ENCODE data around the gene C1GALT1.

GRCh38 chr7:7237201-7237977 lies 55.0 kb downstream of the C1GALT1 start:
- TF ChIP-seq, protein P1, sequence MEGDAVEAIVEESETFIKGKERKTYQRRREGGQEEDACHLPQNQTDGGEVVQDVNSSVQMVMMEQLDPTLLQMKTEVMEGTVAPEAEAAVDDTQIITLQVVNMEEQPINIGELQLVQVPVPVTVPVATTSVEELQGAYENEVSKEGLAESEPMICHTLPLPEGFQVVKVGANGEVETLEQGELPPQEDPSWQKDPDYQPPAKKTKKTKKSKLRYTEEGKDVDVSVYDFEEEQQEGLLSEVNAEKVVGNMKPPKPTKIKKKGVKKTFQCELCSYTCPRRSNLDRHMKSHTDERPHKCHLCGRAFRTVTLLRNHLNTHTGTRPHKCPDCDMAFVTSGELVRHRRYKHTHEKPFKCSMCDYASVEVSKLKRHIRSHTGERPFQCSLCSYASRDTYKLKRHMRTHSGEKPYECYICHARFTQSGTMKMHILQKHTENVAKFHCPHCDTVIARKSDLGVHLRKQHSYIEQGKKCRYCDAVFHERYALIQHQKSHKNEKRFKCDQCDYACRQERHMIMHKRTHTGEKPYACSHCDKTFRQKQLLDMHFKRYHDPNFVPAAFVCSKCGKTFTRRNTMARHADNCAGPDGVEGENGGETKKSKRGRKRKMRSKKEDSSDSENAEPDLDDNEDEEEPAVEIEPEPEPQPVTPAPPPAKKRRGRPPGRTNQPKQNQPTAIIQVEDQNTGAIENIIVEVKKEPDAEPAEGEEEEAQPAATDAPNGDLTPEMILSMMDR (IDR thresholded peaks at IDR 0.05; ENCODE audit: extremely low read depth in 1 of 2, insufficient read depth in 1 of 2, low read depth in 1 of 2, low read length in 2 of 2): no peak
- TF ChIP-seq POLR2A (IDR thresholded peaks at IDR 0.05; ENCODE audit: low read depth, low read length): no peak
- TF ChIP-seq GATA2 (IDR thresholded peaks at IDR 0.05; ENCODE audit: insufficient read depth, insufficient read length, low read depth, low read length): no peak
- no peak for TF ChIP-seq POLR2AphosphoS5 (IDR thresholded peaks at IDR 0.05; ENCODE audit: insufficient read depth, low read depth, low read length)
- TF ChIP-seq EZH2 (IDR thresholded peaks at IDR 0.05; ENCODE audit: borderline replicate concordance, low read depth, low read length, severe bottlenecking): no peak

Measured in endothelial cell of umbilical vein (primary cell).